OCI-LY1 (cell line): ENCODE results near the gene CBL.
A peak's percentile ranks its signal among the peaks of the same experiment; 100 is the strongest.

Experiments
- H2AFZ ChIP-seq: fragments of 200-600 bp; sonication (generic), shearing (Covaris generic); 2 replicates; pipeline ENCODE4 v1.6.0; 2014; ENCODE audit warnings: antibody characterized with exemption, mild to moderate bottlenecking, low read length
- H3F3A ChIP-seq: fragments of 200-600 bp; sonication (generic), shearing (Covaris generic); 2 replicates; pipeline ENCODE4 v1.6.0; 2014; ENCODE audit warnings: mild to moderate bottlenecking, antibody characterized with exemption, low read length, moderate library complexity; ENCODE audit not compliant: insufficient read depth
- H3K27ac ChIP-seq: fragments of 200-600 bp; sonication (generic); 2 replicates; pipeline ENCODE4 v1.5.1; 2014; ENCODE audit warnings: low read length, mixed run types, mild to moderate bottlenecking, low read depth; ENCODE audit not compliant: poor library complexity, severe bottlenecking
- H3K27me3 ChIP-seq: fragments of 200-600 bp; sonication (generic); 2 replicates; pipeline ENCODE4 v1.6.0; 2014; ENCODE audit warnings: antibody characterized with exemption, mild to moderate bottlenecking, low read length, moderate library complexity; ENCODE audit not compliant: insufficient read depth
- H3K36me3 ChIP-seq: fragments of 200-600 bp; sonication (generic); 2 replicates; pipeline ENCODE4 v1.6.1; 2014; ENCODE audit warnings: mild to moderate bottlenecking, antibody characterized with exemption, low read length, moderate library complexity, mixed read lengths; ENCODE audit not compliant: insufficient read depth
- H3K4me1 ChIP-seq: fragments of 200-600 bp; sonication (generic); 2 replicates; pipeline ENCODE4 v1.5.1; 2014; ENCODE audit warnings: mild to moderate bottlenecking, low read length, moderate library complexity; ENCODE audit not compliant: insufficient read depth, severe bottlenecking
- H3K4me2 ChIP-seq: fragments of 200-600 bp; sonication (generic), shearing (Covaris generic); 2 replicates; pipeline ENCODE4 v1.6.1; 2014; ENCODE audit warnings: low read length
- H3K4me3 ChIP-seq: fragments of 200-600 bp; sonication (generic); 2 replicates; pipeline ENCODE4 v1.5.1; 2014; ENCODE audit warnings: low read length, low read depth, mild to moderate bottlenecking, mixed read lengths; ENCODE audit not compliant: poor library complexity, severe bottlenecking
- H3K79me2 ChIP-seq: fragments of 200-600 bp; shearing (Covaris generic); 2 replicates; pipeline ENCODE4 v1.6.1; 2016; ENCODE audit warnings: mixed run types, low read length, mixed read lengths; ENCODE audit not compliant: insufficient read depth
- H3K9ac ChIP-seq: fragments of 200-600 bp; sonication (generic), shearing (Covaris generic); 2 replicates; pipeline ENCODE4 v1.6.1; 2014; ENCODE audit warnings: mild to moderate bottlenecking, low read length, mixed read lengths
- H3K9me2 ChIP-seq: fragments of 200-600 bp; sonication (generic), shearing (Covaris generic); 2 replicates; pipeline ENCODE4 v1.6.1; 2014; ENCODE audit warnings: low read depth, mild to moderate bottlenecking, low read length, mixed read lengths
- H3K9me3 ChIP-seq: fragments of 200-600 bp; shearing (Covaris generic); 2 replicates; pipeline ENCODE4 v1.6.1; 2014; ENCODE audit warnings: low read length, mixed read lengths
- H4K20me1 ChIP-seq: fragments of 200-600 bp; sonication (generic), shearing (Covaris generic); 2 replicates; pipeline ENCODE4 v1.6.0; 2016; ENCODE audit warnings: mild to moderate bottlenecking, low read length; ENCODE audit not compliant: insufficient read depth
- EZH2 ChIP-seq: fragments of 200-600 bp; sonication (generic), shearing (Covaris generic); IDR thresholded peaks from 2 replicates; pipeline ENCODE4 v1.8.0; 2017; ENCODE audit warnings: borderline replicate concordance, mixed run types, mild to moderate bottlenecking, antibody characterized with exemption, low read length, moderate library complexity, mixed read lengths
- TF ChIP-seq, protein P1 (sequence below): fragments of 200-600 bp; sonication (generic), shearing (Covaris generic); IDR thresholded peaks from 2 replicates; pipeline ENCODE4 v1.5.1; 2017; ENCODE audit warnings: mild to moderate bottlenecking, antibody characterized with exemption, low read length, moderate library complexity, mixed read lengths

CBL gene

DNA sequence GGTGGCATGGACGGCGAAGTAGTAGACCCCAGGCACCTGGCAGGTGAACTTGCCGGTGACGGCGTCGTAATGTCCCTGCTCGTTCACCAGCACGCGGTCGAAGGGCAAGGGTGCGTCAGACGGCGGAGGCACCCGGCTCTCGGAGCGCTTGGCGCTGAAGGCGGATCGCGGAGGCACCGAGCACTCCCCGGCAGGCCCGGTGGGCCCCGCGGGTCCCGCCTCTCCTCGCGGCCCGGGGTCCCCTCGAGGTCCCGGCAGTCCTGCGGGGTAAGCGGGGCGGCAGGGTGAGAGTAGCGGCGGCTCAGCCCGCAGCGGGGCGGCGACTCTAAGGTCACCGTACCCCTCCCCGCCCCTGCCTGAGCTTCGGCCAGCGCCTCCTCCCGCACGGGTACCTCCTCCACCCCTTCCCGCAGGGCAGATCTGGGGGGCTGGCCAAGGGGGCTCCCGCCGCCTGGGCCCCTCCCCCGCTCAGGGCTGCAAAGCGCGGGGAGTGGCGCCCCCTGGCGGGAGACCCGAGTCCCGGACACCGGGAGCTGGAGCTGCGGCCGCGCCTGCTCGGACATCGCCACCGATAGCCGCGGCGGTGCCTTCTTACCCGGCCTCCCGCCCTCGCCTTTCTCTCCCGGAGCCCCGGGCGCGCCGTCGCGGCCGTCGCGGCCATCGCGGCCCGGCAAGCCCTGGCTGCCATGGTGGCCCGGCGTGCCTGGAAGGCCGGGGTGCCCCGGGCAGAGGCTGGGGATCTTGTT is 133.6 kb downstream of the CBL start:
- no peak overlapping the region for H3K27ac ChIP-seq
- H3K27me3 ChIP-seq = peaks cover 4% of the 10 kb centered on the region; the same call in 1 of the 2 replicates
- no peaks in the 10 kb centered on the region; the same call in 1 of the 2 replicates for H3K36me3 ChIP-seq
- H3K4me3 ChIP-seq = peak overlapping the region; percentile 45
- no peaks in the 10 kb centered on the region for H4K20me1 ChIP-seq
- no peaks in the 10 kb centered on the region for H3K9me2 ChIP-seq
- no peaks in the 10 kb centered on the region for H3K9me3 ChIP-seq
- H3K4me2 ChIP-seq = peak overlapping the region; percentile 65
- H3K4me1 ChIP-seq = peaks cover 51% of the 10 kb centered on the region
- 0 out of 2 replicates have a peak, but pooled peaks cover 2% of the 10 kb centered on the region for H3K79me2 ChIP-seq
- no peaks in the 10 kb centered on the region for H3F3A ChIP-seq
- no peak overlapping the region; the same call in 1 of the 2 replicates for H3K9ac ChIP-seq
- no peak for TF ChIP-seq EZH2
- TF ChIP-seq, protein P1, sequence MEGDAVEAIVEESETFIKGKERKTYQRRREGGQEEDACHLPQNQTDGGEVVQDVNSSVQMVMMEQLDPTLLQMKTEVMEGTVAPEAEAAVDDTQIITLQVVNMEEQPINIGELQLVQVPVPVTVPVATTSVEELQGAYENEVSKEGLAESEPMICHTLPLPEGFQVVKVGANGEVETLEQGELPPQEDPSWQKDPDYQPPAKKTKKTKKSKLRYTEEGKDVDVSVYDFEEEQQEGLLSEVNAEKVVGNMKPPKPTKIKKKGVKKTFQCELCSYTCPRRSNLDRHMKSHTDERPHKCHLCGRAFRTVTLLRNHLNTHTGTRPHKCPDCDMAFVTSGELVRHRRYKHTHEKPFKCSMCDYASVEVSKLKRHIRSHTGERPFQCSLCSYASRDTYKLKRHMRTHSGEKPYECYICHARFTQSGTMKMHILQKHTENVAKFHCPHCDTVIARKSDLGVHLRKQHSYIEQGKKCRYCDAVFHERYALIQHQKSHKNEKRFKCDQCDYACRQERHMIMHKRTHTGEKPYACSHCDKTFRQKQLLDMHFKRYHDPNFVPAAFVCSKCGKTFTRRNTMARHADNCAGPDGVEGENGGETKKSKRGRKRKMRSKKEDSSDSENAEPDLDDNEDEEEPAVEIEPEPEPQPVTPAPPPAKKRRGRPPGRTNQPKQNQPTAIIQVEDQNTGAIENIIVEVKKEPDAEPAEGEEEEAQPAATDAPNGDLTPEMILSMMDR = peak; percentile 69
- H2AFZ ChIP-seq = no peak overlapping the region

DNA sequence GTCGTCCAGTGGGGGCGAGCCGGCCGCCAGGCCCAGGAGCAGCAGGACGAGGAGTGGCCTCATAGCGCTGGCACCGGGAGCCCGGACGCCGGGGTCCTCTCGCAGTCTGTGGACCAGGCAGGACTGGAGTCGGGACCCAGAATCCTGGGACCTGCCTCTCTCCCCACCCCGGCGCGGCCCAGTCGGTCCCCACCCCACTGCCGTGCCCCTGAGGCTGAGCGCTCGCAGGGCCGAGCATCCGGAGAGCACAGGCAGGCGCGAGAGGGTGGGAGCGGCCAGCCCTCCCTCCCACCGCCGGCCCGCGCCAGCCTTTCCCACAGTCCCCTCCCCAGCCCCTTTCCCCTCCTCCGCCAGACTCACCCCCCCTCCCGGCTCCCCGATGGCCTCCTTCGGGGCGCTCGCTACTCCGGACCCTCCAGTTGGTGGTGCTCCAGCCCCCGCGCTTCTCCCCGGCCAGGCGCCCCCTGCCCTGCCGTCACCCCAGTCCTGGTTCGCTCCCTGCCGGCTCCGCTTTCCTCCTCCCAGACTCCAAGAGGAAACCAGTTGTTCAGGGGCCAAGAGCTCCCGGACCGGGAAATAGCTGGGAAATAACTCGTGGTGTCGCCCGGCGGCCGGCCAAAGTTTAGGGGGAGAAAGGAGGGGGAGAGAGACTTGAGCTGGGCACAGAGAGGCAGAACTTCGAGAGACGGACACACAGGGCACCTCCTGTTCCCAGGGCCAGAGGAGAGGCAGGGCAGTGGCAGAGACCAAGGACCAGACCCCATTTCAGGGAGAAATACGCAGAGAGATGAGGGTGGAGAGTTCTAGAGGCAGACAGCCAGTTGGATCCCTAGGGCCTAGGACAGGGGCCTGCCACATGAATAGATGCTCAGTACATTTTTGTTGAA is 134.4 kb downstream of the CBL start, which contains the start of gene C1QTNF5:
Gene C1QTNF5, minus strand, starts transcription at position 549 of the 887 bp plus-strand sequence. Its CDS starts 486 bp downstream, at position 63.
- peaks cover 43% of the 10 kb centered on the region for H3K4me1 ChIP-seq
- H3K9ac ChIP-seq = no peak within 1 kb of the TSS; the same call in 1 of the 2 replicates

More for the DNA sequence above, 134.4 kb downstream of the CBL start, which contains the start of gene C1QTNF5:
- Histone ChIP-seq H3F3A (no peaks in the 10 kb centered on the region), H3K36me3 (no peaks in the 10 kb centered on the region; the same call in 1 of the 2 replicates), H4K20me1 (no peaks in the 10 kb centered on the region), H2AFZ (no peak within 1 kb of the TSS), H3K27me3 (peaks cover 4% of the 10 kb centered on the region; the same call in 1 of the 2 replicates), H3K79me2 (no peaks in the 10 kb centered on the region), H3K4me2 (peak within 1 kb of the TSS; percentile 65), H3K4me3 (peak within 1 kb of the TSS; percentile 45), H3K27ac (no peak within 1 kb of the TSS), H3K9me2 (no peaks in the 10 kb centered on the region), H3K9me3 (no peaks in the 10 kb centered on the region)
- TF ChIP-seq, protein P1 = no peak
- no peak for TF ChIP-seq EZH2
